SU-DHL-6 (cell line): ENCODE results near the gene MPZL1.

Experiments used
- CTCF ChIP-seq: fragments of 200-600 bp; sonication (generic); IDR thresholded peaks from one replicate; pipeline ENCODE4 v1.5.1; 2017; ENCODE audit warnings: antibody characterized with exemption, mild to moderate bottlenecking, low read length, moderate library complexity; ENCODE audit not compliant: insufficient read depth, poor library complexity, severe bottlenecking
- EZH2phosphoT487 ChIP-seq: fragments of 200-600 bp; sonication (generic), shearing (Covaris generic); conservative IDR thresholded peaks from 2 replicates; pipeline ENCODE4 v1.6.1; 2018; ENCODE audit warnings: mild to moderate bottlenecking, antibody characterized with exemption, low read length, moderate library complexity, mixed read lengths

GRCh38 chr1:167790117-167790516 lies 68.3 kb downstream of the MPZL1 start:
- TF ChIP-seq CTCF (no peak), EZH2phosphoT487 (no peak)
